Stimulated activated CD4-positive, alpha-beta T cell treated with anti-CD3 and anti-CD28 coated beads, TNF-alpha, amount 100 ng/mL, for 1 hour (primary cell): ENCODE data around the gene CDHR3.
A peak's percentile ranks its signal among the peaks of the same experiment; 100 is the strongest.

Experiments
- DNase-seq, 3 donors: peaks; one replicate each; pipeline ENCODE4 v3.0.0-alpha.2; 2020; ENCODE audit warnings: low read depth in 3 of 3, low spot score in 1 of 3

CDHR3 gene

GRCh38 chr7:106064316-106064715 is 101.3 kb downstream of the CDHR3 start:
- no peak for DNase-seq

GRCh38 chr7:106064771-106065574 is 101.9 kb downstream of the CDHR3 start:
- DNase-seq: no peak

GRCh38 chr7:106065575-106066500 is 102.8 kb downstream of the CDHR3 start:
- DNase-seq: no peak

GRCh38 chr7:106067678-106068077 is 104.6 kb downstream of the CDHR3 start:
- no peak for DNase-seq

- DNase-seq: no peak
Measured at GRCh38 chr7:106068538-106068961, 105.5 kb downstream of the CDHR3 start.

- DNase-seq: no peak
Measured at GRCh38 chr7:106068986-106069385, 105.9 kb downstream of the CDHR3 start.

GRCh38 chr7:106069471-106070200 is 106.6 kb downstream of the CDHR3 start:
- no peak for DNase-seq

GRCh38 chr7:106070201-106070551 is 107.1 kb downstream of the CDHR3 start:
- no peak for DNase-seq

- DNase-seq: no peak
Measured at GRCh38 chr7:106070567-106071254, 107.6 kb downstream of the CDHR3 start.

GRCh38 chr7:106071356-106071998 is 108.4 kb downstream of the CDHR3 start:
- peak in 1 of 3 donors; percentile 16 for DNase-seq

- DNase-seq: no peak
Measured at GRCh38 chr7:106071999-106072714, 109.1 kb downstream of the CDHR3 start.

- DNase-seq: no peak
Measured at GRCh38 chr7:106072715-106073091, 109.6 kb downstream of the CDHR3 start.

- DNase-seq: no peak
Measured at GRCh38 chr7:106073701-106074100, 110.6 kb downstream of the CDHR3 start.

- DNase-seq: no peak
Measured at GRCh38 chr7:106074257-106074656, 111.2 kb downstream of the CDHR3 start.

- DNase-seq: no peak
Measured at GRCh38 chr7:106075937-106076336, 112.9 kb downstream of the CDHR3 start.

- no peak for DNase-seq
Measured at GRCh38 chr7:106076537-106076936, 113.5 kb downstream of the CDHR3 start.

GRCh38 chr7:106080300-106080987 is 117.4 kb downstream of the CDHR3 start:
- no peak for DNase-seq

GRCh38 chr7:106082087-106082854 is 119.2 kb downstream of the CDHR3 start:
- DNase-seq: no peak
